HuH-7 (cell line): ENCODE measurements around the gene ZNF518A.
"Not testable (repeated sequence)": the region's sequence is repeated elsewhere in the genome, so short reads cannot be mapped to it uniquely, and the experiment has no call there.

Experiments used
- DNase-seq: peaks from one replicate; pipeline ENCODE4 v3.0.0; 2011; ENCODE audit warnings: low spot score

Gene ZNF518A

DNA sequence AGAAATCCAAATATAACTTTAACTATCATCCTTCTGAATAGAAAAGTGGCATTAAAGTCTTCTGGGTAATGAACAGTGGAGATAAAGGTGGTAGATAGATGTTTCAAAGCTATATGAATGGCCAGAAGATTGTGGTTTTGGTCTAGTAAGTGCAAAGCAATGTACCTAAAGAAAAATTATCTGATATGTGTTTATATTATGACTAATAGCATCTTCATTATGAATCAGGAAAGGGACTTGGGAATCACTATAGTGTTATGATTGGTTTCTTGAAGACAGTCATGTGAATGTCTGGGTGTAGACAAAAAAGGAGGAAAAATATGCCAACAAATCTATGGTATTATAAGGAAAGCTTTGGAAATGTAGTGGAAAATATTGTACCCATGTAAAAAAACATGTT lies 3.0 kb downstream of the ZNF518A start:
- DNase-seq = no peak

DNA sequence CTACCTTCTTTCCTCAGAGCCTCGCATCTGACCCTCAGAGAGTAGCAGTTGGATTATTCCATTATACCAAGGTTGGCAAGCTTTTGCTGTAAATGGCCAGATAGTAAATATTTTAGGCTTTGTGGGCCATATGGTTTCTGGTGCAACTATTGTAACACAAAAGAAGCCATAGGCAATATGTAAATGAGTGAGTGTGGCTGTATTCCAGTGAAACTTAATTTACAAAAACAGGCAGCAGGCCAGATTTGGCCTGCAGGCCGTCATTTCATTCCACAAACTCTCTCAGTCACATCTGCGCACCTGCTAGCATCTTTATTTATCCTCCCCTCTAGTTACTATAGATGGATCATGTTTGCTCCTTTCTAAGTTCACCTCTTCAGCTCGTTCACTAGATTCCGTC lies 6.7 kb downstream of the ZNF518A start:
- no peak for DNase-seq

DNA sequence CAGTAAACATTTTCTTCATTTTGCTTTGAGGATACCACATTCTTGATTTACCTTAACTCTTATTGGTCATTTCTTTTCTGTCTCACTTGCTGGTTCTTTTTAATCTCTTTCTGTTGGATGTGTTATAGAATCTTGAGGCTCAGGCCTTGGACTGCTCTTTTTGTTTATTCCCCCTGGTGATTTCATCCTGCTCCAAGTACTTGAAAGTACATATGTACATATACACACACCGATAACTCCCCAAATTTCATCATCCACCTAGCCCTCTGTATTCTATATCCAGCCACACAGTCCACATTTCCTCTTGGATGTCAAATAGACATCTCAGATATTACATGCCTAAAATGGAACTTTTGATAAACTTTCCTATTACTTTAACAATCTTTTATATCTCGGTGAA lies 7.5 kb downstream of the ZNF518A start:
- no peak for DNase-seq

DNA sequence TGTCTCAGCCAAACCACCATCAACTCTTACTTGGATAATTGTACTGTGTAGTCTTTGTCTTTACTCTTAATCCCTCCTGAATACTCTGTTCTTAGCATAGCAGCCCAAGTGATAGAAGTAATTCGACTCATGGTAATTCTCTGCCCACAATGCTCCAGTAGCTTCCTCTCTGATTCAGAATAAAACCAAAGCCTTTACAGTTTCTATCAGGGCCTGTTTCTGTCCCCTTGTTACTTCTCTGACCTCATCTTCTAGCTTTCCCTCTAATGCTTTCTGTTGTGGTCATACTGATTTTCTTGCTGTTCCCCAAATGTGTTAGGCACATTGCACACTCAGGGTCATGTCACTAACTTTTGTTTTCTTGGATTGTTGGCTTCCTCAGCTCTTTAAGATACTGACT lies 8.0 kb downstream of the ZNF518A start:
- no peak for DNase-seq

DNA sequence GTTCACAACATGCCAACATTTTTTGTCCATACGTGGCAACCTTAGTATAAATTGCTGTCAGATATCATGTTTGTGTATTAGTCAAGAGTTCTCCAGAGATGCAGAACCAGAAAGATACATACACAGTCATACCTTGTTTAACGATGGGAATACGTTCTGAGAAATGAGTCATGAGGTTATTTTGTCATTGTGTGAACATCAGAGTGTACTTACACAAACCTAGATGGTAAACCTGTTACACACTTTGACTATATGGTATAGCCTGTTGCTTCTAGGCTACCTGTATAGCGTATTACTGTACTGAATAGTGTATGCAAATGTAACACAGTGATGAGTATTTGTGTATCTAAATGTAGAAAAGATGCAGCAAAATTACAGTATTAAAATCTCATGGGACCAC lies 22.3 kb downstream of the ZNF518A start:
- no peak for DNase-seq

DNA sequence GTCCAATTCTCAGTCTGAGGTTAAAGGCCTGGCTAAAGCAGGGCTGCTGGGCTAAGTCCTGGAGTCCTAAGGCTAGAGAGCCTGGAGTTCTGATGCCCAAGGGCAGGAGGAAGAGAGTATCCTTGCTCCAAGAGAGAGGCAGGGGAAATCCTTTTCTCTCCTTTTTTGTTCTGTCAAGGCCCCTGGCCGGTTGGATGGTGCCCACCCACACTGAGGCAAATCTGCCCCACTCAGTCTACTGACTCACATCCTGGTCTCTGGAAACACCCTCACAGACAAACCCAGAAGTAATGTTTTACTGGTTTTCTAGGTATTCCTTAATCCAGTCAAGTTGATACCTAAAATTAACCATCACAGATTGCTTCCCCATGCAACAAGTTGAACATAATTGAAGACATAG lies 23.0 kb downstream of the ZNF518A start:
- no peak for DNase-seq

DNA sequence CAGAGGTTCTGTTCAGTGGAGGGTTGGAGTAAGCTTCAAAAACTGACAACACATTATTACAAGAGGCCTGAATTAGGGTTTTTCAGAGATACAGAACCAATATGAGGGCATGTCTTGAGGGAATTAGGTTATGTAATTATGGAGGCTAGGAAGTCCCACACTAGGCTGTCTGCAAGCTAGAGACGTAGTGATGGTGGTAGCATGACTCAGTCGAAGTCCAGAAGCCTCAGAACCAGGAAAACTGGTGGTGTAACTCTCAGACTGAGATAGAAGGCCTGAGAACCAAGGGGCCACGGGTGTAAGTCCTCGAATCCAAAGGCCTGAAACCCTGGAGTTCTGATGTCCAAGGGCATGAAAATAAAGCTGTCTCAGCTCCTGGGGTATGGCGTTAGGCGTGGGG lies 35.6 kb downstream of the ZNF518A start:
- no peak for DNase-seq

DNA sequence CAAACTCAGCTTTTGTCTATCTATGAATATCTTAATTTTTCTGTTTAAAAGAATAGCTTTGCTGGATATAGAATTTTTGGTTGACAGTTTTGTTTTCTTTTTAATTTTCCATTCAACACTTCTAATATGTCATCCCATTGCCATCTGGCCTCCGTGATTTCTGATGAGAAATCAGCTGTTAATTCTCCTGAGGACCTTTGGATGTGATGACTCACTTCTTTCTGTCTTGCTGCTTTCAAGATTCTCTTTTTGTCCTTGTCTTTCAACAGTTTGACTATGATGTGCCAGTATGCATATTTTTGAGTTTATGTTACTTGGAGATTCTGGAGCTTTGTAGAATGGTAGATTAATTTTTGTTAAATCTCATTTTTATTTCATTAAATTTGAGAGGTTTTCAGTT lies 38.4 kb downstream of the ZNF518A start:
- no peak for DNase-seq

DNA sequence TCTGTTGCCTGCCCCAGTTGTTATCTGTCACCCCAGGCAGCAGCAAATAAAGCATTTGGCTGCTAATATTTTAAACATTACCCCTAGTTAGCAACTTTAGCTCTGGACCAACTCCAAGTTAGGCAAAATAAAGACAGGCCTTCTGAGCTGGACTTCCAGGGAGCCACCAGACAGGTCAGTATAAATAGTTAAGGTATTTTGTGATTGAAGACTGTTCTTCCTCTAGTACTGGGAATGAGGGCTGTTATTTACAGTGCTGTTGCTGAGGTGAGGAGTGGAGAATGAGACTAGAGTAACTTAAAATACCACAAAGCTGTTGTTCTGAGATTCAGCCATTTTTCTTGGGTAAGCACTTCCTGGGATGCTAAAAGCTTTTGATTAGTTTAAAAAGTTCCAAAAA lies 40.1 kb downstream of the ZNF518A start:
- DNase-seq = no peak

DNA sequence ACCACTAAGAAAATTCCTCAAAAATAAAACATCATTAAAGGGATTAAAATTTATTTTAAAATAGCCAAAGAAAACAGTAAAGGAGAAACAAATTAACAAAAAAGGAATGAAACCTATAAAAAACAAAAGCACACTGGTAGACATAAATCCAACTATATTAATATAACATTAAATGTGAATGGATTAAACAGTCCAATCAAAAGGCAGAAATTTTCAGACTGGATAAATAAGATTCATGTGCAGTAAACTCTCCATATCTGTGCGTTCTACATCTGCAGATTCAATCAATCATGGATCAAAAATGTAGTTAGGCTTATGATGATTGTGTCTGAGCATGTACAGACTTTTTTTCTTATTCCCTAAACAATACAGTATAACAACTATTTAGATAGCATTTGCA lies 42.6 kb downstream of the ZNF518A start:
- DNase-seq = no peak

DNA sequence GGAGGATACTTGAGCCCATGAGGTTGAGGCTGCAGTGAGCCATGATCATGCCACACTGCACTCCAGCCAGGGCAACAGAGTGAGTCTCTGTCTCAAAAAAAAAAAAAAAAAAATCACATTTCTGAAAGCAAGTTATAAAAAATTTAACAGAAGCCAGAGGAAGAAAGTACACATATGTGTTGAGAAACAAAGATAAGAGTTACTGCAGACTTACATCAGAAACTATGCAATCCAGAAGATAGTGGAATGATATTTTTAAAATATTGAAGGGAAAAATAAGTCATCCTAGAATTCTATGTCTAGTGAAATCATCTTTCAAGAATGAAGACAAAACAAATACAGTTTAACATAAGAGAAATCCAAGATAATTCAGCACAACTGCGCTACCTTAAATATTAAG lies 46.9 kb downstream of the ZNF518A start:
- no peak for DNase-seq

DNA sequence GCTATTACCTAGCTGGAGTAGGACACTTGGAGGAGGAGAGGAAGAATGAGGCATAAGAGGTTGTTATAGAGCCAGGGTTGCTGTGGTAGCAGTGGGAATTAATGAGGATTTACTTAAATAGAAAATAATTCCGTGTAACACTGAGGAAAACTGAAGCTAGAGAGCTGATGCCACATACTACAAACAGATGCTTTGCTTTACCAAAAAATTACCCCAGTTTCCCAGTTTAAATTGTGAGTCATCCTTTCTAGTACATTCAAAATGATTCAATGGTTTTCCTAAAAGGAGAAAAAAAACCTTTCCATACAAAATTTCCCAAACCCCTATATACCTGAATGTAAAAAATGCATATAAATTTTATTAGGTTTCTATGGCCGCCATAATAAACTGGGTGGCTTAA lies 58.3 kb downstream of the ZNF518A start:
- DNase-seq = no peak

DNA sequence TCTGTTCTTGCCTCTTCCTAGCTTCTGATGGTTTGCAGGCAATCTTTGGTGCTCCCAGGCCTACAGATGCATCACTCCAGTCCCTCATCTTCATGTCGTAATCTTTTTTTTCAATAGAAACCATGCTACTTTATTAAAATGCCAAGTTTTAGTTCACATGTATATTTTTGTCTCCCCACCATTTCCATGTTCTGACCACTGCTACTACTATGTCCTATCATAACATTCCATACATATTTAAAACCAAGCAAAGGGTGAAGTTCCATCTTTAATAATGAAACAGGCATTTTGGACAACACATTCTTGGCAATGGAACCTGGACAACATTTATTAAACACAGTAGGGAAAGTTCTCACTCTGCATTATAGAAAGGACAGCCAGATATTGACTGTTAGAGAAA lies 58.8 kb downstream of the ZNF518A start:
- no peak for DNase-seq

DNA sequence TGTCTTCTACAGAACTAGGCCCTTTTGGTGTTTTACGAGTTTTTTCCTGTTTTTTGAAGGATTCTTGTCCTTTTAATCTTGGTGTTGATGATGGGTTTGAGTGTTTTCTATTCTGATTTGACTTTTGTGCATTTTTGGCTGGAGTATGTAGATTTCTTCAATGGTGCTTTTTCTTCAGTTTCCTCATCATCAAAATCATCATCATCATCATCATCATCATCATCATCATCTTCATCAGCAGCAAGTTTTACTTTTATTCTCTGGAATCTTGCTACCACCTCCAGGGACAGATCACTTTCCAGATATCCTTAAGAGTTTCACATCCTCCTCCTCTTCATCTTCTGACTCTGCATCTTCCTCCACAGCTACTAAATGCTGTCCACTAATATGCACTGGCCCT lies 59.4 kb downstream of the ZNF518A start:
- DNase-seq = not testable (repeated sequence)

DNA sequence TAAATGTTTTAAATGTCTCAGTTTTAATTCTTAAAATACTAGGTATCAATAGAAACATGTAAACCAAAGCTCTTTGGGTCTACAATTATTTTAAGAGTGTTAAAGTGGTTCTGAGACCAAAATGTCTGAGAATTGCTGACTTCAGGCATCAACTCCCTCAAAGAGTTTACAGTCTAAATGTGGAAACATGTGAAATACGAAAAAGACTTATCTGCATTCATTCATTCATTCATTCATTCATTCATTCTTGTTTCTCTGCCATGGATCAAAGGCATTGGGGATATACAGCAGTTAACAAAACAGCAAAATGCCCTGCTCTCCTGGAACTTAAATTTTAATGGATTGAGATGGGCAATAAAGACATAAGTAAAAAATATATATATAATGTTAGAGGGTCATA lies 71.4 kb downstream of the ZNF518A start:
- no peak for DNase-seq

DNA sequence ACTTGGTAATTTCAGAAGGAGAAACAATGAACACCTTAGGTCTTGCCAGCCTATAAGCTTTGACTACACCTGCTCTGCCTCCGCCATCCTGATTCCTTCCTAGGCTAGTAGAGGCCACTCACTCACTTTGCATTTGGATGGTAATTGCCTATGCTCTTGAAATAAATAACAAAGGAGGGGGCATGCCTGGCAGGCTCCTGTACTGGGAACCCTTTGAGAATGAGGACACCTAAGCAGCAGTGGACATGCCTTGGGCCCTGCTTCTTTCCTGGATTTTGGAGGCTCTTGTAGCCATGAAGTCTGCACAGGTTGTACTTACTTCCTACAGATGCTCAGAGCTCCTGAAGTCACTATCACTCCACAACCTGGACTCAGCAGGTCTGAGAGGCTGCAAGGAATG lies 75.5 kb downstream of the ZNF518A start:
- no peak for DNase-seq

DNA sequence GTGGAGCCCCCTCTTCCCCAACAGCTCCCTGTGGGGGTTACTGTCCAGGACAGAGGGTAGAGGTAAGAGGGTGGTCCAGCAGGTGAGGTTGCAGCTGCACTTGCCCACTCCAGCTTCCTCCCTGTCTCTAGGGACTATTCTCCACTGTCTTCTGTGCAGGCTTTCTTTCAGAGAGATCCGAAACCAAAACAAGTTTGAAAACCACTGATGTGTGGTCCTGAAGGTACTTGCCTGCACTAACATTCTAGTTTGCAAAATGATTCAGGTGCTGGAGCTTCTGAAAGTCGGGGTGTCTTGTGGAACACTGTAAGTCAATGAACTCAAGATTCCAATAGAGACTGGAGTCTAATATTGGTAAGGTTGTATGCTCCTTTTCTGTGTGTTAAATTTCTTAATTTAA lies 78.2 kb downstream of the ZNF518A start:
- DNase-seq = no peak

DNA sequence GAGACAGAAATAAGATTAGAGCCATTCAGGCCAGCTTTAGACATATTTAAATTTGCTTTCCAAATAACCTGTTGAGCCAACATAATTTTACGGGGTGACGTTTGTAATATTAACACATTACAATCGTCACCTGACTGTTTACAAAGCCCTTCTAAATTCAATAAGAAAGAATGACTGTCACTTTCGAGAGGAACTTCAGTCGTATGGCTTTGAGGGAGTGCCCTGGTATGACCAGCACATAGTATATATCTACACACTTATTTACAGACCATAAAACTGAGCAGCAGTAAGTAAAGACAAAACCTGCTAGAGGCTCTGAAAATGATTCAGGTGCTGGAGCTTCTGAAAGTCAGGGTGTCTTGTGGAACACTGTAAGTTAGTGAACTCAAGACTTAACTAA lies 78.8 kb downstream of the ZNF518A start:
- no peak for DNase-seq

DNA sequence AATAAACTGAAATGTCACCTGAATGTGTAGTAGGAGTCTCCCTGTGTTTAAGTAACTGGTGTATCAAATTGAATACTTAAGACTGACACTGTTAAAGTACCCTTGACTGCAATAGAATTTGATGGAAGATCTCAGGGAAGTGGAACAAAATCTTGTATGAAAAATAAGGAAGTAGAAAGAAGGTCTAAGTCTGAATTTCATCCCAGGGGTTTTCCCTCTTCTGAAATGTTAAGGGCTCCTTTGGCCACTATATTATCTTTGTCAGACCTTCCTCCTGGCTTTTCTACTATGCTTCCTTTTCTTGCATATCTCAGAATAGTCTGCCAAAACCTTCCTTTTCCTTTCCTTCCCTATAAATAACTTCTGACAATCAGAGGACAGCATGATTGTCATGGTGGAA lies 81.7 kb downstream of the ZNF518A start:
- DNase-seq = no peak

DNA sequence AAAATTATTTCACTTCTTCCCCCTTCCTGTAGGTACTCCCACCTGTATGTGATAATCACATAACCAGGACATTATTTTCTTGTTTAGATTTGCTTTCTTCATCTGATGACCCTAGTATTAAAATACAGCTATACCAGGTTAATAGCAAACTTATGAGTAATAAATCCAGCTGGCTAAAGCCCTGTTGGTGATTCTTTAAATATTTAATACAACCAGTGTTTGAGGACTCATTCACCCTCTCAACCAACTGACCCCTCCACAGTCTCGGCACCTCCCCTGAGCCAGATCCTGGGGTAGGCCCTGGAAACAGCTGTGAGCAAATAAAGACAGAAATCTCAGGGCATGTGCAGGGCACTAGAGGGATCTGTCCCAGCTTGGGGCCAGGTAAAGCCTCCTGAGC lies 82.8 kb downstream of the ZNF518A start:
- DNase-seq = no peak
